GM18519 (cell line): ENCODE measurements around the gene HK3.

ENCODE experiments used
- ATAC-seq: cut with Tn5 transposase; IDR thresholded peaks from one replicate; pipeline ENCODE4 v1.9.1; 2021; ENCODE audit warnings: mild to moderate bottlenecking, moderate library complexity; ENCODE audit not compliant: unreplicated experiment, low FRiP score

Gene HK3

DNA sequence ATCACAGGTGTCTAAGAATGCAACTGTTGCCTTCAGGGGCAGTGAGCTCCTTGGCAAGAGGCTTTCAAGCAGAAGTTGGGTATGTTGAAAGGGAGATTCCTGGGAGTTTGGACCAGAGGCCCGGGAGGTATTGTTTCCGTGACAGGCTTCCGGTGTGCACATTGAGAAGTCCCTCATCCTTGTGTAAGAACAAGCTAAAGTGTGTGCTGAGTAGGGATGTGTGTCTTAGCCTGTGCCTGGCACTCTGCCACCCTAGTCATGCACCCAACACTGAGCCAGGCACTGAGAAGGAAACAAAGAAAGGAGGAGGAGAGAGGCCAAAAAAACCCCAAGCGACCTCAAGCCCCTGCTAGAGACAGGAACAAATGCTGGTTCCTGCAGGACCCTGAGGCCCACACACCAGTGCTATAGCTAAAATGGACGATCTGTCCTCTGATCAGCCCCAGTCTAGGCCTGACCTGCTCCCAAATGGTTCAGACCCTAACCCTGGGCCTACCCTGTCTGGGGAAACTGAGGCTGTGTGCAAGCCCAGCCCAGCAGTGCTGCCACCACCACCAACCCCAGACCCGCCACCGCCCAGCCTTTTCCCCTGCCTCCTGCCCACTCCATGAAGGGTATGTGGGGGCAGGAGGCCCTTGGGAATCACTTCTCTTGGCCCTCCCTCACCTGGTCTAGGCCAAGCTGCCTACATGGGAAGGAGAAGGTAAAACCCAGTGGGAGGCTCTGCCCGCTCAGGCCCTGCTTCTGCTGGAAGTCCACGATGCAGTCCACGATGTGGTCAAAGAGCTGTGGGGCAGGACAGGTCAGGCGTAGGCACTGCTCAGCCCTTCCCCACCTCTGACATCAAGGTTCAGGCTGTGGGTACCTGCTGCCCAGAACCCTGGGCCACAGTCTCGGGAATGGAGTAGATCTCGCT, 12.6 kb downstream of the HK3 start:
- ATAC-seq = no peak

DNA sequence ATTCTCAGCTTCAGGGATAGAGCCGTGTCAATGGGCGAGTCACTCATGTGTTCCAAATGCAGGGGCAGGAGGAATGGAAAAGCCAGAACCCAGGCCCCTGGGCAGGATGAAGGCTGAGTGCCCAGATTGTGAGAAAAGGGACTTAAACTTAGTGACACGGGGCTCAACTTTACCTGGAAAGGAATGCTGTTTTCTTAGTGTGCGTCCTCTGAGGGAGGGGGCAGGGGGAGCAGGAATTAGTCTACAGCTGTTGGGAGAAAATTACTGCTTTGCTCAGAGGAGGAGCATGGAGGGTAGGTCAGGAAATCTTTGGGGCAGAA, 14.6 kb downstream of the HK3 start:
- ATAC-seq = no peak

DNA sequence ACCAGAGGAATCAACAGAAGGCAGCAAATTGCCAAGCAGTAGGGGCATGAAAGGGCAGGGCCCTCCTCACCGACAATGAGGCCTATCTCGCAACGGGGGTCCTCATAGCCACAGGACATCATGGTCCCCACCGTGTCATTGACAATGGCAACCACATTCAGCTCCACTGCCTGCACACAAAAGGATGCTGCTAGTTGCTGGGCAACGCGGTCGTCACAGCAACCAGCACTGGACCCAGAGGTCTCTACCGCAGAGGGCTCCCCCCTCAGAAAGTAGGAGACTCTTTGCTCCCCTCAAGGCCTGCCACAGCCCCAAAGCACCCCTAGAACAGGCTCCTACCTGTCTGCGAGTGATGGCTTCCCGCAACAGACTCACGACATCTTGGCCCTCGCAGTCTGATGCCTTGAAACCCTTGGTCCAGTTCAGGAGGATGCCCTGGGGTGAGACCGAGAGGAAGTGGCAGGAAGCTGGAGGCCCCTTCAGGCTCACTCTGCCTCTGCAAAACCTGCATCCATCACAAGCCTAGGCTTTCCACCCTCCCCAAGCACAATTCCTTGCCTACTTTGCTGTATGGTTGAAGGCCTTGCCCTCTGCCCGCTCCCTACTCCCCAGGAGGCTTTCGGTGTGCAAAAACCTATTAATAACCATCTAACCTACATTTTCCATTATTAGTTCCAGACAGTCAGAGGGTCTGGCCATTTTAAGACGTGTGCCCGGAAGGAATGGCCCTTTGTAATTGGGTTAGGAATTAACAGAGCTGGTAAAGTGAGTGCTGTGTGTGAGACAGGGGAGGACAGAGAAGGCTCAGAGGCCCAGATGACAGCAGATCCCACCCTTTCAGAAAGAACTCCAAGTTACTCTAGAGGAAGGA, 15.2 kb downstream of the HK3 start:
- ATAC-seq = no peak

DNA sequence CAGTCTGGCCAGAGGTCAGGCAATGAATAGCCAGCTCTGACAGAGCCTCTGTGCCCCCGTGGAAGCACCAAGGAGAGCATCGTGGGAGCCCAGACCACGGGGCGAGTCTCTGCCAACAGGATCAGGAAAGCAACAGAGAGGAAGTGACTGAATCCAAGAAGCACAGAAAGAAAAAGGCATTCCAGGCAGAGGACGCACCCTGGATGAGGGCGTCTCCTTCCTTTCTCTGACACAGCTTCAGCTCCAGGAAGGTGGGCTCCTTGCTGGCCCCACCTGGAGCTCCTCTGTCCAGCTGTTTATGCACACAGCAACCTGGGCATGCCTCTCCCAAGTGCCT, 16.6 kb downstream of the HK3 start:
- no peak for ATAC-seq

DNA sequence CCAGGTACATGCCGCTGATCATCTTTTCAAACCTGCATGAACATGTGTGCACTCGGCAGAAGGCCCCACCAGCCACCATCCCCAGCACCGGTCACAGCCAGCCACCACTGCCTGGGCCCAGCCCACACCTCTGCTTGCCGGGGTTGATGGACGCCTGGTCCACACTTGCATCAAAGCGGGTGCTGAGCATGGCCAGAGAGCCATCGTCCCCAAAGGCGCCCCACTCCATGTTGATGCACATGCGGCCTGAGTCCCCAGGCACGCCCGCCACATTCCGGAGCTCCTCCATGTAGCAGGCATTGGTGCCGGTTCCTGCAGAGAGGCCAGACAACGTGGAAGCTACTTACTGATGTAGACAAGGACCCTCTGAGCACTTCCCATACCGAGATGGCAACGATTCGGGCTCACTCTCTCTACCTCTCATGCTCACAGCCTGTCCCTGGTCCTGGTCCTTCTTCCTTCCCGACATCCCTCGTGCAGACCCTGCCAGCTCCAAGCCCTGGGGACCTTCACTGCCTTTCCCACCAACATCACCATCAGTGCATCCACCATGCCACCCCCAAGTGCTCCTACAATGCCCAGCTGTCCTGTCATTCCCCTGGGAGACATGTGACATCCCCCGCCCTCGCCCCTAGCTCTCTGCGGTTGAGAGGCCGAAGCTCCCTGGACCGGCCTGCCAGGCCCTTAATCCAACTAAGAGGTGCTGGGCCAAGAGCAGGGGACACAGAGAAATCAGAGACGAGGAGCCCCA, 17.2 kb downstream of the HK3 start:
- no peak for ATAC-seq

DNA sequence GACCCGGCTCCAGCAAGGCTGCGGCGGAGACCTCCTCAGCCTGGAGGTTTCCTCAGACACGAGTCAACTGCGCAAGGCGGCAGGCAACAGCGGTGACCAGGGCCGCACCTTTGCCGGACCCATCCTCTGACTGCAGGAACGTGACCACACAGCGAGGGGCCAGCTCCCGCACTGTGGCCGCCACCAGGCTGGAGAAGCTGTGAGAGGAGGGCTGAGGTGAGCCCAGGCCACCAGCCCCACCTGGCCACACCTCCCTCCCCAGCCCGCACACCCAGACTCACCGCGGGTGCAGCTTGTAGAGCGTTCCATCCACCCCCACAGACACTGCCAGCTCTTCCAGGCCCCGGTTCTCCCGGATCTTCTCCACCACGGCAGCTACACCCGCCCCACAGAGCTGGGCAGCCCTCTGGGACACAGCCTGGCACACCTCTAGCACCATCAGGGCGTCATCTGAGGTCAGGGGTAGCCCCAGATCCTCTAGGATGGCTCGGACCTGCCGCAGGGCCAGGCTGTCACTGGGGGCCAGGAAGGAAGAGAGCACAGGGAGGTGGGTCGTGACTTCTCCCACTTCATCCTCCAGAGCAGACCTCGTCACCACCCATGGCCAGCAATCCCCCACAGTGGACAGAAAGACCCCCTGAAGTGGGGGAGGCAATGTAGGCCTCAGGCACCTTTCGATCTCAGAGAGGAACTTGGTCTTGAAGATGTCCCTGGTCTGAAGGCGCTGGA, 18.0 kb downstream of the HK3 start:
- no peak for ATAC-seq

DNA sequence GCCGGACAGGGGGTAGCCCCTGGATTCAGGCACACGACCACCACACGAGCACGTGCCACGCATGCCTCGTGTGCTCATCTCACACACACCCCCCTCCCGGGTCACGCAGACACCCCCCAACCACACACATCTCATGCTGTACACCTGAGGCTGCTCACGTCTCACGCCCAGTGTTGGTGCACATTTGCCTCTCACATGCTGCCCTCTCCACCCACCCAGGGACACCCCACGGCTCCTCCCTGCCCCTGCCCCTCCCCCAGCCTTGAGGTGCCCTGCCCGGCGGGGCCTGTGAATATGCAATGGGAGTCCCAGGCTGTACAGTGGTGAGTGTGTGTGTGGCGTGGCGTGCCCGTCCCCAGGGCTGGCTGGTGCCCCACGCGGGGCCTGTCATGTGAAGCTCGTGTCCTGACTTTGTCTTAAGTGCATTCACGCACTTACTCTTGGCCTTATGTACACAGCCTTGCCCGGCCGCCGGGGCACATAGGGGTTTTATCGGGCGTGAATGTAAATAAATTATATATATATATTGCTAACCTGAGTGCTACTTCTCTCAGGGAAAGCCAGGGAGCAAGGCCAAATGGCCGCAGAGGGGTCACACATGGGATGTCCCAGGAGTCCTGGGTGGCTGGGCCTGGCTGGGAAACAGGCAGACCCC, 18.7 kb downstream of the HK3 start:
- ATAC-seq = no peak

DNA sequence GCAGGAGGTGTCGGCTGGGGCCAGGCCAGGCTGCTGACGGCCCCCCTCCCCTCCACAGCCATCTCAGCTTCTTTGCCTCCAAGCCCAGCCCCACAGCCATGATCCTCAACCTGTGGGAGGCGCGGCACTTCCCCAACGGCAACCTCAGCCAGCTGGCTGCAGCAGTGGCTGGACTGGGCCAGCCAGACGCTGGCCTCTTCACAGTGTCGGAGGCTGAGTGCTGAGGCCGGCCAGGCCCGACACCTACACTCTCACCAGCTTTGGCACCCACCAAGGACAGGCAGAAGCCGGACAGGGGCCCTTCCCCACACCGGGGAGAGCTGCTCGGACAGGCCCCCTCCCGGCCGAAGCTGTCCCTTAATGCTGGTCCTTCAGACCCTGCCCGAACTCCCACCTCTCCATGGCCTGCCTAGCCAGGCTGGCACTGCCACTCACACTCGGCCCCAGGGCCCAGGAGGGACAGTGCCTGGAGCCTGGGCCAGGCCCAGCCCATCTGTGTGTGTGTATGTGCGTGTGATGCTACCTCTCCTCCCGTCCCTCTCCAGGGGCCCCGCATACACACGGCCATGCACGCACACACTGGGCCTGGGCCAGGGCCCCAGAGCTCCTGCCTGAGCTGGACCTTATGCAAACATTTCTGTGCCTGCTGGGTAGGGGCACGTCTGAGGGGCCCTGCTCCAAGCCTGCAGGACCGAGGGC, 19.3 kb downstream of the HK3 start:
- ATAC-seq = no peak

DNA sequence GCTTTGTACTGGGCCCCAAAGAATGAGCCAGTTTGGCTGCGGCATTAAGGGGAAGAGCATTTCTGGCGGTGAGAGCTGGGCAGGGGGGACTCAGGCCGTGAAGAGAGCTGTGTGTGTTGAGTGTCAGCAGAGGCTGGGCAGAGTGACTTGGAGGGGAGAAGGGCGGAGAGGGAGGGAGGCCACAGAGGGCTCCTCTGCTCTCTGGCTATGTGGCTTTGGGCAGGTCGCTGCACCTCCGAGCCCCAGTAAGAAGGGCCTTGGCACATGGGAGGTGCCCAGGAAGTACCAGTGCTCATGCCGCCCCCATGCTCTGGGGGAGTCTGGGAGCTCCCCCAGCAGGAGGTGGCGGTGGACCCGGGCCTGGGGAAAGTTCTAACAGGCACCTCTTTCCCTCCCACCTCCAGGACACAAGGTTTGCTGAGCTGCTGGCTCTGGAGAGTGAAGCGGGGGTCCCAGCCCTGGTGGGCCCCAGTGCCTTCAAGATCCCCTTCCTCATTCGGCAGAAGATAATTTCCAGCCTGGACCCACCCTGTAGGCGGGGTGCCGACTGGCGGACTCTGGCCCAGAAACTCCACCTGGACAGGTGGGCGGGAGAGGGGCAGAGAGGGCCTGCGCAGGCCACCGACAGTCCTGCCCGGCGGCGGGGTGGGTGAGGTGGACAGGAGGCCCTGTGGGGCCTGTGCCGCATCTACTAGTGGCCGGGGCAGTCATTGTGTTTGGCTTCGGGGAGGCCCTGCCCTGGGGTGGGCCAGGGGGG, 20.1 kb downstream of the HK3 start:
- ATAC-seq = no peak

DNA sequence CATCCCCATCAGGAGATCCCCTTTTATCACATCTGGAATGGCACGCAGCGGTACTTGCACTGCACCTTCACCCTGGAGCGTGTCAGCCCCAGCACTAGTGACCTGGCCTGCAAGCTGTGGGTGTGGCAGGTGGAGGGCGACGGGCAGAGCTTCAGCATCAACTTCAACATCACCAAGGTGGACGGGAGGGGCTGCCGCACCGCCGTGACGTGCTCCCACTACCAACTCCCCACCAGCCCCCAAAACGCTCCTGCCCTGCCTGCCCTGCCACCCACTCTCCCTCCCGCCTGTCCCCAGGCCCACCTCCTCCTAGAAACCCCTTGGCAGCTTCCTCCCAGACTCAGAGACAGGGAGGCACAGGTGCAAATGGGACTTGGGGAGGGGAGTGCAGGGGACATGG, 20.7 kb downstream of the HK3 start:
- ATAC-seq = no peak

DNA sequence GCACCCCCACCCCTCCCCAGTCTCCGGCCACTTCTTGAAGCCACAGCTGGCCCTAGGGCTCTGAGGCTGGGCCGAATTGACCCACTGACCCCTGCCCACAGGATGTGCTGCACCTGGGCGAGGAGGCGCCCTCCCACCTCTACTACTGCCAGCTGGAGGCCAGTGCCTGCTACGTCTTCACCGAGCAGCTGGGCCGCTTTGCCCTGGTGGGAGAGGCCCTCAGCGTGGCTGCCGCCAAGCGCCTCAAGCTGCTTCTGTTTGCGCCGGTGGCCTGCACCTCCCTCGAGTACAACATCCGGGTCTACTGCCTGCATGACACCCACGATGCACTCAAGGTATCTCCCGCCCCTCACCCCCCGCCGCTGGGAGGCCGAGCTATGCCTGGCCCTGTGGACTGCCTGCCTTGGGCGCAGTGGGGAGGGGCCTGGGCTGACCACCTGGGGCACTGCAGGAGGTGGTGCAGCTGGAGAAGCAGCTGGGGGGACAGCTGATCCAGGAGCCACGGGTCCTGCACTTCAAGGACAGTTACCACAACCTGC, 21.3 kb downstream of the HK3 start:
- no peak for ATAC-seq

DNA sequence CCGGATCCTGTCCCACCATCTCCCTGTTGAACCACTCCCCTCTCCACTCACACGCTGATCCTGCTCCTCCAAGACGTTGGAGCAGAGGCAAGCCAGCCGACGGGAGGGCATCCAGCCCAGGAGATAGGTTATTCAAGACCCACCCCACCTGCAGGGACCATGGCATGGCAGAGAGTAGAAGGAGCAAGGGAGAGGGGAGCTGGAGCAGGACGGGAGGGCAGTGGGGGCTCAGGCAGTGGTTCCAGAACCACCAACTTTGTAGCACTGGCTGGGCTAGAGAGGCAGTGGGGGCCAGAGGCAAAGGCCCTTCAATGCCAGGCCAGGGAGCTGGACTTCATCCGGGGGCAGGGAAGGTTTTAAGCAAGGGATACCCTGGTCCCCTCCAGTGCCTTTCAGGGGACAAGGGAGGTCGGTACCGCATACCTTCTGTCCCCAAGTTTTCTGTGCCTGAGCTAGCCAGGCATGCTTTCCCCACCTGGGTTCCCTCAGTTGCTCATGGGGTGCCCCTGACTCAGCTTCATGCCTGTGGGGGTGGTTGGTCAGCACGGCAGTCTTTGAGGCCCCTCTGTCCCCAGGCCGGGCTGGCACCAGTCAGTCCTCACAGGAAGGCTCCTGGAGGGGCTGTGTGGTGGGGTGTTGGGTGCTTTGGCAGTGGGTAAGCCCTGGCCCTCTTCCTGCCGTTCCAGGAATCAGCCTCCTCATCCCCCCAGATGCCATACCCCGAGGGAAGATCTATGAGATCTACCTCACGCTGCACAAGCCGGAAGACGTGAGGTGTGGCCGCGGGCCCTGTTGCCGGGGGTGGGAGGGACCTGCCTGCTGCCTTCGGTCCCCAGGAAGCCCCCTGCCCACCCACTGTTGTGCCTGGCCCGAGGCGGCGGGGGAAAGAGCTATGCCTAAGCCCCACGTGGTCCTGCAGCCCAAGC, 22.4 kb downstream of the HK3 start:
- ATAC-seq = no peak

DNA sequence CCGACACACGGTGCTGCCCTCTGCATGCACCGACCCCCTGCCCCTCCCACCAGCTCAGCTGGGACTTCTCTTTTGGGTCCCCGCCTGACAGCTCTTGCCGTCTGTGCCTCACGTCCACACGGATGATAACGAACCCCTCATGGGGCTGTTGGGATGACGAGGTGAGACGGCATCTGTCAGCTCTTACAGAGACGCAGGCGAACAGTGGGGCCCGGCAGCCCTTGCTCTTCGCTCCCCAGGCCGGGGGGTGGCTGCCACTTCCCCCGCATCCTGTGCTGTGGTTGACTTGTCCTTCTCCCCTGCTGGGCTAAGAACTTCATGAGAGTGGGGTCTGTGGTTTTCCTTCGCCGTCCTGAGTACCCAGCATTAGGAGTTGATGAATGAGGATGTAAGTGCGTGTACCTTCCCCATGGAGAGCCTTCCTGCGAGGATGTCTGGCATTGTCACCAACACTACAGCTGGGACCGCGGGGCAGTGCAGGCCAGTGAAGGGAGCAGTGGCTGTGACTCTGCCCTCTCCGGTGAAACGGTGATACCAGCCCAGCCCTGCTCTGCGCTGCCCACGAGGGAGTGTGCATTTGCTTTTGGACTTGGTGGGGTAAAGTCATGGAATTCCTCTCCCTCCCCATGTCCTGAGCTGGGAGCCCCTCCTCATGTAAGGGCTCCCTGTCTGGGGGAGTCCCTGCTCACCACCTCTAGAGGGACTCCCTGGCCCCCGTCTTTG, 23.2 kb downstream of the HK3 start:
- ATAC-seq = no peak

DNA sequence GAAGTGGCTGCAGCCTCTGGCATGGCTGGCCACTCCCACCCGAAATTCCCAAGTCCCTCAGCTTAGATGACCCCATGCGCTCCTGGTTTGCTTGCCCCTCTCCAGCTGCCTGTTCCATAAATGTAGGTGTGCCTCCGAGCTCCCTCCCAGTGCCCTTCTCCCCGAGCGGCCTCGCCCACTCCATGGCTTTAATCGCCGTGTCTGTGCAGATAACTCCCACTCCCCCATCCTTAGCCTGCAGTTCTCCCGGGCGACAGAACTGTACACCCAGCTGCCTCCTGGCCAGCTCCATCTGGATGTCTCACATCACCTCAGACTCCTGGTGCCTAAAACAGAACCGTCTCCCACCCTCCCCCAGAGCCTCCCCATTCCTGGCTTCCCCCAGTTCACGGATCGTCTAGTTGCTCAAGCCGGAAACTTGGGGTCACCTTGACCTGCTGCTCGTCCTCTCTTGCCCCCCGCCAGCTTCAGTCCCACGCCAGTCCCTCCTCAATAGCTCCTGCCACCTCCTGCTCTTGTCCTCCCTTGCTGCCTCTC, 24.1 kb downstream of the HK3 start:
- no peak for ATAC-seq

DNA sequence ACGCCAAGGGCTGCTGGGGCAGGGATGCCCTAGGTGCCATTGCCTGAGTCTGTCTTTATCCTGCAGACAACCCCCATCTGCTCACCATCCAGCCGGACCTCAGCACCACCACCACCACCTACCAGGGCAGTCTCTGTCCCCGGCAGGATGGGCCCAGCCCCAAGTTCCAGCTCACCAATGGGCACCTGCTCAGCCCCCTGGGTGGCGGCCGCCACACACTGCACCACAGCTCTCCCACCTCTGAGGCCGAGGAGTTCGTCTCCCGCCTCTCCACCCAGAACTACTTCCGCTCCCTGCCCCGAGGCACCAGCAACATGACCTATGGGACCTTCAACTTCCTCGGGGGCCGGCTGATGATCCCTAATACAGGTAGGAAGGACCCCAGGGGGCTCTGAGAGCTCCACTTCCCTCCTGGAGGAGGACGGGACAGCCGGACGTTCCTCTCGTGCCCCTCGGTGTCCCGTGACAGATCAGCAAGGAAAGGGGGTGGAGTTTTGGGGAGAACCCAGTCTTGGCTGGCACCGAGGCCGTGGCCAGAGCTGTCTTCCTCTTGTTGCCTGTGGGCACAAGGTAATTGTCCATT, 24.9 kb downstream of the HK3 start:
- ATAC-seq = no peak

DNA sequence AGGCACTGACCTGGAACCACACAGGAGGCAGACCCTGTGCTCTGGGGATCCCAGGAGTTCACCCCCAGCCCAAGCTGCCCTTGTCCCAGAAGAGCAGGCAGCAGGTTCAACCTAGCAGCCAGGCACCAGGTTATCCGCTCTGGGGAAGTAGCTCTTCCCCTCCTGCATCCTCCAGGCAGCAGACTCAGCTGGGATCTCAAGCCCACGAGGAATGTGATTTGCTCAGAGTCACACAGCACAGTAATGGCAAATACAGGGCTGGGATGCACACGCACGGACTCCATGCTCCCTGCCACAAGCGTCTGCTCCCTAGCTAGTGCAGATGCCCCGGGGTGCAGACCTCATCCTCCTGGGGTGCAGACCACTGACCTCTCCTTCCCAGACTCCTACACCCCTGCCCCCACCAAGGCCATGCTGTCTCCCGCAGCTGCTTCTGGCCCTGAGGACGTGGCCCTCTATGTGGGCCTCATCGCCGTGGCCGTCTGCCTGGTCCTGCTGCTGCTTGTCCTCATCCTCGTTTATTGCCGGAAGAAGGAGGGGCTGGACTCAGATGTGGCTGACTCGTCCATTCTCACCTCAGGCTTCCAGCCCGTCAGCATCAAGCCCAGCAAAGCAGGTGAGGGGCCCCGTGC, 25.5 kb downstream of the HK3 start:
- no peak for ATAC-seq
